Activated CD4-positive, alpha-beta T cell treated with anti-CD3 and anti-CD28 coated beads, Interleukin-10, Interleukin-2, amounts not matched to agents 100 ng/mL and 50 ng/mL, durations not matched to agents 16 hours and 8 hours (primary cell): ENCODE data around the gene MORN1.

ENCODE experiments used
- DNase-seq: peaks from one replicate; pipeline ENCODE4 v3.0.0-alpha.2; 2020

Gene MORN1

GRCh38 chr1:2316451-2316961 lies 74.8 kb downstream of the MORN1 start:
- no peak for DNase-seq

DNA sequence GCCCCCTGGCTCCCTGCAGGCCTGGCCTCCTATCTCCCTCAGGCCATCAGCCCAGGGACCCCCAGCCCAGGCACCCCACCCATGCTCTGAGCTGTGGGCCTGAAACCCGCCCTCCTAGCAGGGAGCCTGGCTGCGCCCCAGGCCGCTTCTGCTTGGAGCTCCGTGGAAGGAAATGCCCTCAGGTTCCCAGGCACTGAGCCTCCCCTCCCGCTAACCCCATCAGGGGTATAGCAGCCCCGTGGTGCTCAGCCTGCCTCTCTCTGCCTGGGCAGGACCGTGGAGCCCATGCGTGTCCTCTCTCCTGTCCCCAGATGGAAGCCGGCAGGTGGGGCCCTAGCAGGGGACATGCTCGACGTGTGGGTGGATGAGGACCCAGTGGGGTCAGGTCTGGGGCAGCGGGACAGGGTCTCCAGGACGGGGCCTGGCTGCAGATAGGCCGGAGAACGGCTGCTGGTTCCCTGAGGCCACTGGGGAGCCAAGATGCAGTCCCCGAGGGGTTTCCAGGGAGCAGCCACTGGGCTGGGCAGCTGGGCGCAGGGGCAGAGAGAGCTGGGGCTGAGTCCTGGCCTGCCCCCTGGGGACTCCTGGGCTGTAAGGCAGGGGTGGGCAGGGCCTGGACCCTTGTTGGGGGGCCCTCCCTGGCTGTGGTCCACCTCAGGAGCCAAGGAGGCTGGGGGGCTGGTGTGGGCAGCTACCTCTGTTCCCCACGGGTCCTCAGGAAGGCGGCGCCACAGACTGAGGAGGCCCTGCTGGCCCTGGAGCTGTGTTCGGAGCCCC lies 75.5 kb downstream of the MORN1 start:
- no peak for DNase-seq

DNA sequence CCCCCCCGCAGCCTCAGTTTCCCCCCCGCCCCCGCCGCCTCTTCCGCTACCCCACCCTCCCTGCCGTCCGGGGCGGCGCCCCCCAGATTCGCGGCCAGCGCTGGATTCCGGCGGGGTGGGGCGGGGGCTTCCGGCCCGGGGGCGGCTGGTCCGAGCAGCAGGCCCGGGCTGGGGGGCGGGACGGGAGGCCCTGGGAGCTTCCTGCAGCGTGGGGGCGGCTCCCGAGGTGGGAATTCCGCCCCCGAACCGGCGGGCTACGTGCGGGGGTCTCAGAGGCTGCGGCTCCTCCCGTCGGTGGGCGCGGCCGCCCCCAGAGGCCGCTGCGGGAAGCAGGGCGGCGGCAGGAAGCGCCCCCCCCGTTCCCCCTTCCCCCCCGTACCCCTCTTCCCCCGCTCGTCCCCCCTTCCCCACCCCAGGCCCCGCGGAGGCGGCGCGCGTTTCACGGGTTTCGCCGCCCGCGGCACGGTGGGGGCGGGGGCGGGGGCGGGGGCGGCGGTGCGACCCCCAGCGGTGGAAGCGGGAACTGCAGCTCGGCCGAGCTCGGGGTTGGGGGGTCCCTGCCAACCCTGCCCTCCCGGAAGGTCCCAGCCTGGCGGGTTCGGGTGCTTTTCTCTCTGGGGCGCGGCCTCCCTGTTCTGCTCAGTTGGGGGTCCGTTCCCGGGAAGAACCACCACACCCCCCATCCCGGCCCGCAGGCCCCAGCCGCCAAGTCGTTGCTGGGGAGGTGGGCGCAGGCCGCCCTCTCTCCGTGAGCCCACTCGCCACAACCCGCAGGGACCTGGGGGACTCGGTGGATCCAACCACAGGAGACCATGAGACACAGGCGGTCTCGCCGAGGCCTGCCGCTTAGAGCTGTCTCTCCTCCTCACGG lies 76.3 kb downstream of the MORN1 start:
- DNase-seq = peak; percentile 46

DNA sequence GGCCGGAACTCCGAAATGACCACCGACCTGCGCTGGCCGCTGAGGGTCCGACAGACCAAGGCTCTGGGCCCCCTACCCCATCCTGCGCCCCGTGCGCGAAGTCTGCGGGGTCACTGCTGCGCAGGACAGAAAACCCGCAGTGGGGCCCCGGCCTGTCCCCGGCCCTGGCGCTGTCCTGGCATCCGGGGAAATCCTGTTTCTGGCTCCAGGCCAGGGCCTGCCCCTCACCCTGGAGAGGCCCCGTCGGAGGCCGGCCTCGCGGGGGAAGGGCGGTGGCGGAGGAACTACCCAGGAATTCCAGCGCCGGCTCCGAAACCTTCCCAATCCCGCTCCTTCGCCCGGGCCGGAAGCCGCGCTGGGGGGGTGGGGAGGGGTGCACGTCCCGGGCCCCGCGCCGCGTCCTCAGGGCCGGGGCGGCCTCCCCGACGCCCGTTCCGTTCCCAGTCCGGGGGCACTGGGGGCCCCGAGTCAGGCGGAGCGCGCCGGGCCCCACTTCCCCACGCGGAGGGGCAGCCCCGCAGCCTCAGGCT lies 77.0 kb downstream of the MORN1 start:
- no peak for DNase-seq

- no peak for DNase-seq
Observed at GRCh38 chr1:2313651-2314261, 77.6 kb downstream of the MORN1 start.

DNA sequence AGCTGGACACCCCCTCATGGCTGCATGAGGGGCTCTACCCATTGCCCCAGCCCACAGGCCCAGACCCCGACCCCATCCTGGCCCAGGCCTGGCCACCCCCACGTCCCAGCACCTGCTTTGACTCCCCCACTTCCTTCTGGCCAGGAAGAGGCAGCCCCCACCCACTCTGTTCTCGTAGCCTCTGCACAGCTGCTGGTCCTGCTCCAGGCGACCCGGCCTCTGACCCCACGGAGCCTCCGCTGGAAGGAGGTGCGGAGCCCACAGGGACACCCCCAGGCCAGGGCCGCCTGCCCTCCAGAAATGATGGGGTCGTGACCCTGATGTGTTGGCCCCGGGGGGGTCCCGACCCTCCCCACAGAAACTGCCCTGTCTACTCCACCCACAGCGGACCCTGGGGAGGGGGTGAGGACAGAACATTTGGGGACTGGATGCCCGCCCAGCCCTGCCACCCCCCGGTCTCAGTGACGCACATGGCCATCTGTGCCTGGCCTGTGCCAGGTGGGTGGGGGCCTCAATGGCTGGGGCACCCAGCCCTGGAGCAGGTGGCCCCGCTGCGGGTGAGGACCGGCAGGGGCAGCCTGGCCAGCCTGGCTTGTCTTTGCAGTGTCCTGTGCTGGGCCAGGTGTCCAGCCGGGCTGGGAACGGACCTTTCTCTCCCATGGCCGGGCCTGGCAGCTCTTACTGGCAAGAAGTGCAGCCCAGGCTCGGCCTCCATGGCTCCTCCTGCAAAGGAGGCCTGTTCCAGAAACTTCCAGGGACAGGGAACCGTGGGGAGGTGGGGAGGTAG lies 78.6 kb downstream of the MORN1 start:
- DNase-seq = no peak

- DNase-seq = no peak
Observed at GRCh38 chr1:2312160-2312514, 79.2 kb downstream of the MORN1 start.

- peak; percentile 53 for DNase-seq
Observed at GRCh38 chr1:2311184-2312032, 79.9 kb downstream of the MORN1 start.

DNA sequence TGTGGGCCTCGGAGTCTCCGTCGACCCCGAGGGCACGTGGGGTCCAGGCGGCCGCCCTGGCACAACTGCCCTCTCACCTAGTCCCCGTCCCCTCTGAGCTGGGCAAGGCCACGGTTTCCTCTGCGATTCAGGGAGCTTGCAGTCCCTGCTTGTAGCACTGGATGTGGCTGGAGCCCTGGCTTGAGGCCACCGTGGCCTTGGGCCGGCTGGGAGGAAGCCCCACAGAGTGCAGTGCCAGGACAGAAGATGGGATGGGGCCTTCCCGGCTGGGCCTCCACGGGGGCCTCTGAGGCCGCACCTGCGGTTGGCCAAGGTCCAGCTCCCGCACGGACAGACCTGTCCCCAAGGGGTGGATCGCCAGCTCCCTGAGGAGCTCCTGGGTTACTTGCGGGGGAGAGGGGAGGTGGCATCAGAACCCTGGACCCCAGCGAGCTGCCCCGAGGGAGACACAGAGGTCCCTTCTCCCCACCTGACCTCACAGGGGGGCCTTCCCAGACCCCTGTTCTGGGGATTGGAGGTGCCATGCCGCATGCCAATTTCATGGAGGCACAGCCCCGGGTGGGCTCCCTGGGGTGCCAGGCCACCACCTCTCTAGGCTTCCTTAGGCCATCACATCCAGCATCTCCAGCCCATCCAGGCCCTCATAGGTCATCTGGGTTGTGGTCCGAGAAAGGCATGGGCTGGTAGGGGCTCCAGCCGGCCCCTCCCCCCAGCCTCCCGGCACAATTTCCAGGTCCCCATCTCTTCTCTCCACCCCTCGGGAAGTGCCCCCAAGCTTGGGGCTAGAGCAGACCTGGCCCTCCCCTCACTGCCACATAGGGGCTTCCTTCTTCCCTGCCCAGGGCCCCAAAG lies 80.8 kb downstream of the MORN1 start:
- no peak for DNase-seq

- DNase-seq = no peak
Observed at GRCh38 chr1:2308844-2309243, 82.5 kb downstream of the MORN1 start.

DNA sequence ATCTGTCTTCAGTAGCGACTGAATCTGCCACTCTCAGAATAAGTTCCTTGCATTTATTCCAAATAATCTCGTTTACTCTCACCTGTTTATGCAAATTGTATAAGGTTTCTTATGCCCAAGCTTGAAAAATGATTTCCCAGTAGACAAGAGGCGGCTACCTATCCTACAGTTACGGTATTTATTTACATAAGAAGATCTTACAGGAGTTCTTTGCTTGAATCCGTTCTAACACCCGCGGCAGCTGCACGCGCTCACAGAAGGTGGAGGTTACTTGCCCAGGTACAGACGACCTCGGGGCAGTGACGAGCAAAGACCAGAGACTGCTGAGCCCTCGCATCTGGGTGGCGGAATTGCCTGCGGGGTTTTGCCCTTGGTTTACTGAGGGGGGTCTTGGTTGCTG lies 83.4 kb downstream of the MORN1 start:
- no peak for DNase-seq

GRCh38 chr1:2307064-2307605 lies 84.2 kb downstream of the MORN1 start:
- DNase-seq = no peak

- DNase-seq = no peak
Observed at GRCh38 chr1:2306151-2306978, 85.0 kb downstream of the MORN1 start.

DNA sequence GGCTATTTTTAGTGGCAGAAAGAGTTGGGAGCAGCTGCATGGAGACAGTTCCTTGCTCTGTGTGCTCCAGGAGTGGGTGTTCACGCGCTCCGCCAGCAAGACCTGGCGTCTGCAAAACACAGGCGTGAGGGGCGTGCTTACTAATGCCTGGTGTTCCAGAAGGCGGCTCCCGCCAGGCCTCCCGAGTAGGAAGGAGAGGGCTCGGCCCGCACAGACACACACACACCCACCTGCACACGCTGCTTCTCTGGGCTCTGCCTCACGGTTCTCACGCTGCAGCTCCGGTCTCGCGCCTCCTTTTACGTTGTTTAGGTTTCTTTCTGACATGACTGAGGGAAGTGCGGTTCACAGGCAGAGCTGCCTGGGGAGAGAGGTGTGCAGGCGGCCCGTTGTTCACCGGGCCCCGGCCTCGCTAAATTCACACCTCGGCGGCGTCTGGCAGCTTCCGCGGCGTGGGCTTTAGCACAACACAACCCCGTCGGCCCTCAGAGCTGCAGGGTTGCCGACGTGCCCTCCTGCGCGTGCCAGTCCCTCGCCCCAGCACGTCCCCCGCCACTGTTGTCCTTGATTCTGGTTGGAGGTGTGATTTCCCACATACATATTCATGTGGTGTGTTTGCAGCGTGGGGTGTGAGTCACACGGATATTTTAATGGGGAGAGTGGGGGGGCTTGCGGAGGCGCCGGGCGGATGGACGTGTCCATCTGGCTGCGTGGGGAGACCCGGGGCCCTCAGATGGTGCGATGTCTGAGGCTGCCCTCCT lies 86.3 kb downstream of the MORN1 start:
- no peak for DNase-seq

DNA sequence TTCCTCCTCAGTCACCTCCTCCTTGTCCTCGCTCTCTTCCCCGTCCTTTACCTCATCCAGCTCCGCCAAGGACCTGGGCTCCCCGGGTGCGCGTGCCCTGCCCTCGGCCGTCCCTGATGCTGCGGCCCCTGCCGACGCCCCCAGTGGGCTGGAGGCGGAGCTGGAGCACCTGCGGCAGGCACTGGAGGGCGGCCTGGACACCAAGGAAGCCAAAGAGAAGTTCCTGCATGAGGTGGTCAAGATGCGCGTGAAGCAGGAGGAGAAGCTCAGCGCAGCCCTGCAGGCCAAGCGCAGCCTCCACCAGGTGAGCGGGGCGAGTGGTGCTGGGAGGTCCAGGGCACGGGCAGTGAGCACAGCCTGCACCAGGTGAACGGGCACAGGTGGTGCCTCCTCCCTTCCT lies 87.1 kb downstream of the MORN1 start:
- no peak for DNase-seq

GRCh38 chr1:2303781-2304180 lies 87.6 kb downstream of the MORN1 start:
- no peak for DNase-seq

DNA sequence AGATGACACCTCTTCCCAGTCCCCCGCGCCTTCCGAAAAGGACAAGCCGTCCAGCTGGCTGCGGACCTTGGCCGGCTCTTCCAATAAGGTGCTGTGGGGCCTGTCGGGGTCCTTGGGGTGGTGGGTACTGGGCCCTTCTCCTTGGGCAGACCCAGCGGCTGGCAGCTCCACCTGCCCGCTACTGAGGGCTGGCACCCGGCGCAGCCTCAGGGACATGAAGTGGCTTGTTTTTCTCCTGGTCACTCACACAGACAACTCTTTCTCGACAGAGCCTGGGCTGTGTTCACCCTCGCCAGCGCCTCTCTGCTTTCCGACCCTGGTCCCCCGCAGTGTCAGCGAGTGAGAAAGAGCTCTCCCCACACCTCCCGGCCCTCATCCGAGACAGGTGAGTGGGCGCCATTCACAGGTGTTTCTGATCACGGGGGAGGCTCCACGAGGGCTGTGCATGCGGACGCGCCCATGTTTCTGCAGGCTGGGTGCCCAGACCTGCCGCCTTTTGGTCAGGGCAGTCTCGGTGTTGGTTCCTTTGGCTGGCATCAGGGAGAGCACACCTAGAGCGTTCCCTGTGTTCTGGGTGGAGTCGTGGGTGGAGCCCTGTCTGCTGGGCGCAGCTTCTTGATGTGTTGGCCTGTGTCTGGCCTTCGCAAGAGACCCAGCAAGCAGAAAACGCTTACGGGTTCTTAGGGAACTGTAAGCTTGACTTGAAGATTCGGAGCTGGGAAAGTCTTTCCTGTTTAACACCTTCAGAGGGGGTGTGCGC lies 88.2 kb downstream of the MORN1 start:
- DNase-seq = no peak
